ENCODE results near the gene SERGEF. TPM values are rescaled to one million over a fixed set of nuclear protein-coding genes. Genes with fewer than 3 reads are reported as not detected.

SERGEF gene
- total and polyA plus RNA-seq, 2 of the 13 experiments (the other 11 are each of a cell fraction or from before 2014, with no cell fraction given), result 54.5 to 114 TPM

DNA sequence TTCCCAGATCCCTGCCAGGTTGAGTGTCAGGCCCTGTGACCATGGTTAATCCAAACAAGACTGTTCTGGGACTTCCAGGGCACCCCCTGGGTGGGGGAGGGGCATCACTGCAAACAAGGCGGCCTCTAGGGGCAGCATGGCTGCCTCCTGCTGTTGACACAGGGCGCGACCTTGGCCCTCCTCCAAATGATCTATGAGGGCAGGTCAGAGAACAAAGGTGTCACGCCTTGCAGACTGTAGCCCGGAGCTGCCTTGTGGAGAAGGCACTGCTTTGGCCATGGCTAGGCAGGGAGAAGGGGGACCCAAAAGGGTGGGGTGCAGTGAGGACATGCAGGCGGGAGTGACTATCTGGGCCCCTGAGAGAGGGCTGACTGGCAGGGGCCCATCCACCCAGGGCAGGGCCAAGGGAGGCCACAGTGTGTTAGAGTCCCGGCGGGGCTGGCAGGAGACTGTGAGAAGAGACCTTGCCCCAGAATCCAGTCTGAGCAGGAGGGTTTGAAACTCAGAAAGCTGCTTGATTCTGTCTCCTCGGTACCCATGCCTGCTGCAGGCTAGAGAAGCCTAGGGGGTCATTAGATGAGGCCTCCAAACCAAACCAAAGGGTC is 242.7 kb downstream of the SERGEF start (continued):
- TF ChIP-seq, protein P1, sequence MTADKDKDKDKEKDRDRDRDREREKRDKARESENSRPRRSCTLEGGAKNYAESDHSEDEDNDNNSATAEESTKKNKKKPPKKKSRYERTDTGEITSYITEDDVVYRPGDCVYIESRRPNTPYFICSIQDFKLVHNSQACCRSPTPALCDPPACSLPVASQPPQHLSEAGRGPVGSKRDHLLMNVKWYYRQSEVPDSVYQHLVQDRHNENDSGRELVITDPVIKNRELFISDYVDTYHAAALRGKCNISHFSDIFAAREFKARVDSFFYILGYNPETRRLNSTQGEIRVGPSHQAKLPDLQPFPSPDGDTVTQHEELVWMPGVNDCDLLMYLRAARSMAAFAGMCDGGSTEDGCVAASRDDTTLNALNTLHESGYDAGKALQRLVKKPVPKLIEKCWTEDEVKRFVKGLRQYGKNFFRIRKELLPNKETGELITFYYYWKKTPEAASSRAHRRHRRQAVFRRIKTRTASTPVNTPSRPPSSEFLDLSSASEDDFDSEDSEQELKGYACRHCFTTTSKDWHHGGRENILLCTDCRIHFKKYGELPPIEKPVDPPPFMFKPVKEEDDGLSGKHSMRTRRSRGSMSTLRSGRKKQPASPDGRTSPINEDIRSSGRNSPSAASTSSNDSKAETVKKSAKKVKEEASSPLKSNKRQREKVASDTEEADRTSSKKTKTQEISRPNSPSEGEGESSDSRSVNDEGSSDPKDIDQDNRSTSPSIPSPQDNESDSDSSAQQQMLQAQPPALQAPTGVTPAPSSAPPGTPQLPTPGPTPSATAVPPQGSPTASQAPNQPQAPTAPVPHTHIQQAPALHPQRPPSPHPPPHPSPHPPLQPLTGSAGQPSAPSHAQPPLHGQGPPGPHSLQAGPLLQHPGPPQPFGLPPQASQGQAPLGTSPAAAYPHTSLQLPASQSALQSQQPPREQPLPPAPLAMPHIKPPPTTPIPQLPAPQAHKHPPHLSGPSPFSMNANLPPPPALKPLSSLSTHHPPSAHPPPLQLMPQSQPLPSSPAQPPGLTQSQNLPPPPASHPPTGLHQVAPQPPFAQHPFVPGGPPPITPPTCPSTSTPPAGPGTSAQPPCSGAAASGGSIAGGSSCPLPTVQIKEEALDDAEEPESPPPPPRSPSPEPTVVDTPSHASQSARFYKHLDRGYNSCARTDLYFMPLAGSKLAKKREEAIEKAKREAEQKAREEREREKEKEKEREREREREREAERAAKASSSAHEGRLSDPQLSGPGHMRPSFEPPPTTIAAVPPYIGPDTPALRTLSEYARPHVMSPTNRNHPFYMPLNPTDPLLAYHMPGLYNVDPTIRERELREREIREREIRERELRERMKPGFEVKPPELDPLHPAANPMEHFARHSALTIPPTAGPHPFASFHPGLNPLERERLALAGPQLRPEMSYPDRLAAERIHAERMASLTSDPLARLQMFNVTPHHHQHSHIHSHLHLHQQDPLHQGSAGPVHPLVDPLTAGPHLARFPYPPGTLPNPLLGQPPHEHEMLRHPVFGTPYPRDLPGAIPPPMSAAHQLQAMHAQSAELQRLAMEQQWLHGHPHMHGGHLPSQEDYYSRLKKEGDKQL (CRISPR knock-in tag; IDR thresholded peaks at IDR 0.05; ENCODE audit: low read depth), result peak; percentile 92
- TF ChIP-seq ZNF547 (CRISPR knock-in tag; IDR thresholded peaks at IDR 0.05) (peak; percentile 89), ISL2 (CRISPR knock-in tag; IDR thresholded peaks at IDR 0.05) (peak; percentile 85), ARNT (IDR thresholded peaks at IDR 0.05) (no peak), EEA1 (CRISPR knock-in tag; IDR thresholded peaks at IDR 0.05; ENCODE audit: borderline replicate concordance) (no peak), ZNF234 (CRISPR knock-in tag; conservative IDR thresholded peaks at IDR 0.05) (peak; percentile 72; the same call in 1 of the 2 replicates), ARNTL (CRISPR knock-in tag; IDR thresholded peaks at IDR 0.05) (peak; percentile 90)
- TF ChIP-seq, protein P2, sequence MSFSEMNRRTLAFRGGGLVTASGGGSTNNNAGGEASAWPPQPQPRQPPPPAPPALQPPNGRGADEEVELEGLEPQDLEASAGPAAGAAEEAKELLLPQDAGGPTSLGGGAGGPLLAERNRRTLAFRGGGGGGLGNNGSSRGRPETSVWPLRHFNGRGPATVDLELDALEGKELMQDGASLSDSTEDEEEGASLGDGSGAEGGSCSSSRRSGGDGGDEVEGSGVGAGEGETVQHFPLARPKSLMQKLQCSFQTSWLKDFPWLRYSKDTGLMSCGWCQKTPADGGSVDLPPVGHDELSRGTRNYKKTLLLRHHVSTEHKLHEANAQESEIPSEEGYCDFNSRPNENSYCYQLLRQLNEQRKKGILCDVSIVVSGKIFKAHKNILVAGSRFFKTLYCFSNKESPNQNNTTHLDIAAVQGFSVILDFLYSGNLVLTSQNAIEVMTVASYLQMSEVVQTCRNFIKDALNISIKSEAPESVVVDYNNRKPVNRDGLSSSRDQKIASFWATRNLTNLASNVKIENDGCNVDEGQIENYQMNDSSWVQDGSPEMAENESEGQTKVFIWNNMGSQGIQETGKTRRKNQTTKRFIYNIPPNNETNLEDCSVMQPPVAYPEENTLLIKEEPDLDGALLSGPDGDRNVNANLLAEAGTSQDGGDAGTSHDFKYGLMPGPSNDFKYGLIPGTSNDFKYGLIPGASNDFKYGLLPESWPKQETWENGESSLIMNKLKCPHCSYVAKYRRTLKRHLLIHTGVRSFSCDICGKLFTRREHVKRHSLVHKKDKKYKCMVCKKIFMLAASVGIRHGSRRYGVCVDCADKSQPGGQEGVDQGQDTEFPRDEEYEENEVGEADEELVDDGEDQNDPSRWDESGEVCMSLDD (CRISPR knock-in tag; IDR thresholded peaks at IDR 0.05; ENCODE audit: borderline replicate concordance), result peak; percentile 94; the same call in 1 of the 2 replicates
- TF ChIP-seq, protein P3, sequence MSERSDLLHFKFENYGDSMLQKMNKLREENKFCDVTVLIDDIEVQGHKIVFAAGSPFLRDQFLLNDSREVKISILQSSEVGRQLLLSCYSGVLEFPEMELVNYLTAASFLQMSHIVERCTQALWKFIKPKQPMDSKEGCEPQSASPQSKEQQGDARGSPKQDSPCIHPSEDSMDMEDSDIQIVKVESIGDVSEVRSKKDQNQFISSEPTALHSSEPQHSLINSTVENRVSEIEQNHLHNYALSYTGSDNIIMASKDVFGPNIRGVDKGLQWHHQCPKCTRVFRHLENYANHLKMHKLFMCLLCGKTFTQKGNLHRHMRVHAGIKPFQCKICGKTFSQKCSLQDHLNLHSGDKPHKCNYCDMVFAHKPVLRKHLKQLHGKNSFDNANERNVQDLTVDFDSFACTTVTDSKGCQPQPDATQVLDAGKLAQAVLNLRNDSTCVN (CRISPR knock-in tag; IDR thresholded peaks at IDR 0.05; ENCODE audit: borderline replicate concordance), result peak; percentile 67; the same call in 1 of the 2 replicates
- TF ChIP-seq, protein P4, sequence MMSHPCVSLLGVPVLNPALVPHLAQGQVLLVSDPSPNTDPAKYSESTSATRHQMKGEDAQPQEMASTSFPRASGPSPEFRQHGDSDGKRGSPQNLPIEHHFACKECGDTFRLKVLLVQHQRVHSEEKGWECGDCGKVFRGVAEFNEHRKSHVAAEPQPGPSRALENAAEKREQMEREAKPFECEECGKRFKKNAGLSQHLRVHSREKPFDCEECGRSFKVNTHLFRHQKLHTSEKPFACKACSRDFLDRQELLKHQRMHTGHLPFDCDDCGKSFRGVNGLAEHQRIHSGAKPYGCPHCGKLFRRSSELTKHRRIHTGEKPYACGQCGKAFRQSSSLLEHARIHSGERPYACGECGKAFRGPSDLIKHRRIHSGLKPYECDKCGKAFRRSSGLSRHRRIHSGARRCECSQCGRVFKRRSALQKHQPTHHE (CRISPR knock-in tag; IDR thresholded peaks at IDR 0.05; ENCODE audit: borderline replicate concordance), result no peak
- TF ChIP-seq, protein P5, sequence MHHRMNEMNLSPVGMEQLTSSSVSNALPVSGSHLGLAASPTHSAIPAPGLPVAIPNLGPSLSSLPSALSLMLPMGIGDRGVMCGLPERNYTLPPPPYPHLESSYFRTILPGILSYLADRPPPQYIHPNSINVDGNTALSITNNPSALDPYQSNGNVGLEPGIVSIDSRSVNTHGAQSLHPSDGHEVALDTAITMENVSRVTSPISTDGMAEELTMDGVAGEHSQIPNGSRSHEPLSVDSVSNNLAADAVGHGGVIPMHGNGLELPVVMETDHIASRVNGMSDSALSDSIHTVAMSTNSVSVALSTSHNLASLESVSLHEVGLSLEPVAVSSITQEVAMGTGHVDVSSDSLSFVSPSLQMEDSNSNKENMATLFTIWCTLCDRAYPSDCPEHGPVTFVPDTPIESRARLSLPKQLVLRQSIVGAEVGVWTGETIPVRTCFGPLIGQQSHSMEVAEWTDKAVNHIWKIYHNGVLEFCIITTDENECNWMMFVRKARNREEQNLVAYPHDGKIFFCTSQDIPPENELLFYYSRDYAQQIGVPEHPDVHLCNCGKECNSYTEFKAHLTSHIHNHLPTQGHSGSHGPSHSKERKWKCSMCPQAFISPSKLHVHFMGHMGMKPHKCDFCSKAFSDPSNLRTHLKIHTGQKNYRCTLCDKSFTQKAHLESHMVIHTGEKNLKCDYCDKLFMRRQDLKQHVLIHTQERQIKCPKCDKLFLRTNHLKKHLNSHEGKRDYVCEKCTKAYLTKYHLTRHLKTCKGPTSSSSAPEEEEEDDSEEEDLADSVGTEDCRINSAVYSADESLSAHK (CRISPR knock-in tag; IDR thresholded peaks at IDR 0.05; ENCODE audit: borderline replicate concordance), result no peak
